Kidney tubule cell (primary cell): ENCODE measurements around the gene ILKAP.

Experiments
- DNase-seq: peaks from one replicate; pipeline ENCODE4 v3.0.0-alpha.2; 2018; ENCODE audit warnings: low spot score

Gene ILKAP

DNA sequence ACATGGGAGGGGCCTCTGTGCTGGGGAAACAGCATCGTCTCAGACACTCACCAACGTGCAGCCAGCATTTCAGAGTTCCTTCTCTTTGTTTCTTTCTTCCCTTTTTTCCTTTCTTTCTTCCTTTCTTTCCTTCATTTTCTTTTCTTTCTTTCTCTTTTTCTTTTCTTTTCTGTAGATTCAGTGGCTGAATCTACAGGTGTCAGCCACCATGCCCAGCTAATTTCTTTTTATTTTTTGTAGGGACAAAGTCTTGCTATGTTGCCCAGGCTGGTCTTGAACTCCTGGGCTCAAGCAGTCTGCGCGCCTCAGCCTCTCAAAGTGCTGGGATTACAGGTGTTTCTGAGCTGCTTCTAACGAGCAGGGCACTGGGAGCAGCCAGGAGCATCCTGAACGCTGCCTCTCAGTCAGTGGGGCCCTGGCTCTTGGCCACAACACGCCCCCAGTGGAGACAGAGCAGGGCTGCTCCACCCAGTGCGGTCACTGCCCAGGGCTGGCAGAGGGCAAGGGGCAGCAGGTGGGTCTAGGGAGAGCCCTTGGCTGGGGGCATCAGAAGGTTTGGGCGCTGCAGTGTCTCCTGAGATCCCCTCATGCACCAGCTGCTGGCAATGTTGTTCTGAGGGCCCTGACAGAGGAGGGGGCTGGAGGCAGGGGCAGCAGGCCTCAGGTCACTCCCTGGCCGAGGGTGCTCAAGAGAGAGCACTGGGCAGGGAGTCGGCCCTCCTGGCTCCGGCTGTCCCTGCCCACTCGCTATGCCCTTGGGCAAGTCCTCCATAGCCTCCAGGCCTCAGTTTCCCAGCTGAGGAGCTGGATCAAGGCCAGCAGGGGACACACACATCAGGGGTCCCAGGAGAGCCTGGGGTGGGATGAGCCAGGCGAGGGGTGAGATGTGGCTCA is 69.7 kb downstream of the ILKAP start:
- DNase-seq: no peak

DNA sequence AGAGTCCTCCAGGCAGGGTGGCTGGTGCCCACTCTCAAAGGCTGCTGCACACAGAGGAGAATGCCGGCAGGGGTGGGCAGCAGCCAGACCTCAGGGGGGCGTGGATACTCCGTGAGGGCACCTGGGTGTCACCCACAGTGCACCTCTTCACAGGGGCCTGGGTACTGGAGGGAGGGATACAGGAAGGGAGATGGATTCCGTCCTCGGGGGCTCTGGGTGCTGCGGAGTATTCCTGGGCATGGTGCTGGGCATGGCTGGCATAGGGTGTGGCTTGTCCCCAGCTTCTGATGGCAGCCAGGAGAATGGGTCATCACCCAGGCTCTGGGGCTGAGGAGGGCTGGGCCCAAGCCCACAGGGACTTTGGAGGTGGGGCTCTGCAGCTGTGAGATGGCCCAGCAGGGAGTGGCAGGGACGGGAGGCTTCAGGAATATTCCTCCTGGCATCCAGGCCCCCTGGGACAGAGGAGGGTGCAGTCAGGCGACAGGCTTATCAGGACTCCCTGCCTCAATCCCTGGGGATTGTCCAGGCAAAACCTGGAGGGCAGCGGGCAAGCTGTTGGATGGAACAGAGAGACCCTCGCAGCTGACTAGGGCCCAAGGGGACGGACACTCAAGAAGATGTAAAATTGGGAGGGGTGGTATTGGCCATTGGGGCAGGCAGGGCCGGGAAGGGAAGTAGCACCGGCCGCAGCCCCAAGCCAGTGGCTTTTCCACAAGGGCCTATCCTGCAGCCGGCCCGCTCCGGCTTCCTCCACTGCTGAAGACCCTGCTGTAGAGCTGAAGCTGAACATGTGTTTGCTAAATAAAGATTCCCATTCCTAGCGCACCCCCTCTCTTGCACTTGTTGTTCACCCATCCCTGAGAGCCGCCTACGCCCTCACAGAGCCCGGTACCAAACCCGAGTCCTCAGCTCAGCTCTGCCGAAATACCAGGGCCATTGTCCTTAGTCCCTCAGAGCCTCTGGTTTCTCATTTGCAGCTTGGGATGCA is 70.7 kb downstream of the ILKAP start:
- DNase-seq: no peak

GRCh38 chr2:238131761-238132462 is 71.6 kb downstream of the ILKAP start:
- no peak for DNase-seq

DNA sequence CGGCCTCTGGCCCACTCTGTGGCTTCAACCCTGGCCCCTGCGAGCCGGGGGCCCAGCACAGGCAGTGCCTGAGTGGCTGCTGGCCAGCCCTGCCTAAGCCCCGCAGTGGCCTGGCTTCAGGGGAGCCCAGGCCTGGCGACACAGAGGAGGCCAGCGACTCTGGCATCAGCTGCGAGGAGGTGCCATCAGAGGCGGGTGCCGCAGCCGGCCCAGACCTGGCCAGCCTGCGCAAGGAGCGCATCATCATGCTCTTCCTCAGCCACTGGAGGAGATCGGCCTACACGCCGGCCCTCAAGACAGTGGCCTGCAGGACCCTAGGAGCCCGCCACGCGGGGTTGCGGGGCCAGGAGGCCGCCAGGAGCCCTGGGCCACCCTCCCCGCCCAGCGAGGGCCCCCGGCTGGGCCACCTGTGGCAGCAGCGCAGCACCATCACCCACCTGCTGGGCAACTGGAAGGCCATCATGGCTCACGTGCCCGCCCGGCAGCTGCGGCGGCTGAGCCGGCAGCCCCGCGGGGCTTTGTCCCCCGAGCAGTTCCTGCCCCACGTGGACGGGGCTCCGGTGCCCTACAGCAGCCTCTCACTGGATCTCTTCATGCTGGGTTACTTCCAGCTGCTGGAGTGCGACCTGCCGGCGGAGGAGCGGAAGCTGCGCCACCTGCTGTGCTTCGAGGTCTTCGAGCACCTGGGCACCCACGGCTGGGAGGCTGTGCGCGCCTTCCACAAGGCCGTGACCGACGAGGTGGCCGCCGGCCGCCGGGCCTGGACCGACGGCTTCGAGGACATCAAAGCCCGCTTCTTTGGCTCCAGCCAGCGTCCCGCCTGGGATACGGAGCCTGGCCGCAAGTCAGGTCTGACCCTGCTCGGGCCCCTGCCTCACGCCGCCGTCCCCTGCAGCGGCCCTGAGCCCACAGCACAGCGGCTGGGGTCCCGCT is 72.5 kb downstream of the ILKAP start:
- no peak for DNase-seq

DNA sequence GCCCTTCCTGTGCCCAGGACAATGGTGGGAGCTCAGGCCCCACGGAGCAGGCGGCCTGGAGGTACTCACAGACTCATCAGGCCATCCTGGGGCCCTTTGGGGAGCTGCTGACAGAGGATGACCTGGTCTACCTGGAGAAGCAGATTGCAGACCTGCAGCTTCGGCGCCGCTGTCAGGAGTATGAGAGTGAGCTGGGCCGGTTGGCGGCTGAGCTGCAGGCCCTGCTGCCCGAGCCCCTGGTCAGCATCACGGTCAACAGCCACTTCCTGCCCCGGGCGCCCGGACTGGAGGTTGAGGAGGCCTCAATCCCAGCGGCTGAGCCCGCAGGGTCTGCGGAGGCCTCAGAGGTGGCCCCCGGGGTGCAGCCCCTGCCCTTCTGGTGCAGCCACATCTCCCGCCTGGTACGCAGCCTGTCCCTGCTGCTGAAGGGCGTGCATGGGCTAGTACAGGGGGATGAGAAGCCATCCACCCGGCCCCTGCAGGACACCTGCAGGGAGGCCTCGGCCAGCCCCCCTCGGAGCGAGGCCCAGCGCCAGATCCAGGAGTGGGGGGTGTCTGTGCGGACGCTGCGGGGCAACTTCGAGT is 73.3 kb downstream of the ILKAP start:
- no peak for DNase-seq

DNA sequence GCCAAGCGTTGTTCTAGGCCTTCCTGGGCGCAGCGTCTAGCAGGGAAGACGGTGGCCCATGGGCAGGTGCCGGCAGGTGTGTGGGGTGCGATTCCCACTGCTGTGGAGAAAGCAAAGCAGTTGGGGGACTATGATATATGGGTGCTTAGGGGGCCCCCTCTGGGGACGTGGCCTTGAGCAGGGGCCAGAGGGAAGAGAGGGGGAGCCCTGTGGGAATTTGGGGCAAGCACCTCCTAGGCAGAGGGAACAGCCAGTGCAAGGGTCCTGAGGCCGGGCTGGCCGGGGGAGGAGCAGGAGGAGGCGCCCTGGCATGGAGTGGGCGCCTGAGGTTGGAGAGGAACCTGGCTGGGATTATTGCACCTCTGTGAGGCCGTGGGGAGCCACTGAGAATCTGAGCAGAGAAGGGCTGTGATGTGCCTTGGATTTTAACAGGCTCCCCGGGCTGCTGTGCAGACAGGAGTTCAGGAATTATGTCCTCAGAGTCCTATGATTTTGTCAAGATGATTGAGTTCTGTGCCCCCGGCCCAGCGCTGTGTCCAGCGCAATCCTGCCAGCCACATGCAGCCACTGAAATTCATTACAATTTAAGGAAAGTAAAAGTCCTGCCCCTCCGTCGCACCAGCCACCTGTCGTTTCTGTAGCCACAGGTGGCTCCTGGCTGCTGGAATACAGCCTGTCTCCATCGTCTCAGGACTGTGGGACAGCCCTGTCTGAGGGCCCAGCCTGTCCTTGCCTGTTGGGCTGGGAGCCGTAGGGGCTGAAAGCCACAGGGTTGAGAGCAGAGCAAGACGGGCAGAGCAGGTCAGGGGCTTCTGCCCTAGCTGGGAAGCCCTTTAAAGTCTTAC is 74.1 kb downstream of the ILKAP start:
- DNase-seq: no peak

- no peak for DNase-seq
These were observed 74.9 kb downstream of the ILKAP start for GRCh38 chr2:238128534-238129001.

DNA sequence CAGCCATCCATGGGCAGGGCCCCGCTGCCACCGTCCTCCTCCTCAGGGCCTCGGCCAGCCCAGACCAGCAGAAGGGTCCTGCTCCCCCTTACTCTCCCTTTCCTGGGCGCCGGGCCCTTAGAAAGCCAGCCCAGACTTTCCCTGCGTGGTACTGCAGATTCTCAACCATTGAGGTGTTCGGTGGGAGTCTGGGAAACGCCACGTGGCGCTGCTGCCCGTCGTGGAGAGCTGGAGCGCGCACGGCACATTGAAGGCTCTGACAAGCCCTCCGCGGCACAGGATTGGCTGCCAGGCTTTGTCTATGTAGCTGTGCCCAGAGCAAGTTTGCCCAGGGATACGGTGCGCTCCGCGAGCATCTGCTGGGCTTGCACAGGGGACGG is 75.4 kb downstream of the ILKAP start:
- no peak for DNase-seq

DNA sequence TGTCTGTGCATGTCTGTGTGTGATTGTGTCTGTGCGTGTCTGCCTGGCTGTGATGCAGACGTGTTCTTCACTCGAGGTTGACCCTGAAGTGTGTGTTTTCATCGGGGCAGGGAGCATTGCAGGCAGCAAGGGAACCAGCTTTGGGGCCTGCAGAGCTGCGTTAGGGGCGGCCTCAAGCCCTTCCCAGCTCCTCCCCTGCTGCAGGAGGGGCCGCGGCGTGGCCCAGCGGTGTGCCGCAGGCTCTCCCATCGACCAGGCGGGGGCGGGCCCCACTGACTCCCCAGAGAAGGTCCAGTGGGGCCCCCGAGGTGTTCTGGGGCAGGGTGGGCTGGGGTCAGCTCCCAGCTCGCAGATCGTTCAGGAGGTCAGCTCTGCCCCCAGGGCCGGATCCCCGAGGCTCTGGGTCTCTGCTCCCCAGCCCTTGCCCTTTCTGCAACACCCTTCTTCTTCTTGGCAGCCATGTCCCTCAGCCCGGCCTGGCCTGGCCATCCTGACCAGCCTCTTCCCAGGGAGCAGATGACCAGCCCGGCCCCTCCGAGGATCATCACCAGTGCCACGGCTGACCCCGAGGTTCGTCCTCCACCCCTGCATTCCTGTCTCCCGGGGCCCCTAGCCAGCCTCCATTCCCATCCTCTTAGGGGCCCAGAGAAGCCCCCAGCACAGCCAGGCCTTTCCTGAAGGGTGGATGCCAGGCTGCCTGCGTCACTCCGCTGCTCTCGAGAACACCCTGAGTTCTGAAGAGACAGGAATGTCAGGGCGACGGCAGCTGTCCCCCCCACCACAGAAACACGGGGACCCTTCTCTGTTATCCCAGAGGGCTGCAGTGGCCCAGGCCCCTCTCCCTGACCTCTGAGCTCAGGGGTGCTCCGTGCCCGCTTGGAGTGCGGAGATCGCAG is 76.1 kb downstream of the ILKAP start:
- DNase-seq: peak; percentile 55

DNA sequence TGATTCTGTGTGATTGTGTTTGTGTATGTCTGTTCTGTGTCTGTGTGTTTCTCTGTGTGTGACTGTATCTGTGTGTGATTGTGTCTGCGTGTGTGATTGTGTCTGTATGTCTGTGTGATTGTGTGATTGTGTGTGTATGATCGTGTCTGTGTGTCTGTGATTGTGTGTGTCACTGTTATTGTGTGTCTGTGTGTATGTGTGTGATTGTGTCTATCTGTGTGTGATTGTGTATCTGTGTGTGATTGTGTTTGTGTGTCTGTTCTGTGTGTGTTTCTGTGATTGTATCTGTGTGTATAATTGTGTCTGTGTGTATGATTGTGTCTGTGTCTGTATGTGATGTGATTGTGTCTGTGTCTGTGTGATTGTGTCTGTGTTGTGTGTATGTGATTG is 76.7 kb downstream of the ILKAP start:
- DNase-seq: no peak

DNA sequence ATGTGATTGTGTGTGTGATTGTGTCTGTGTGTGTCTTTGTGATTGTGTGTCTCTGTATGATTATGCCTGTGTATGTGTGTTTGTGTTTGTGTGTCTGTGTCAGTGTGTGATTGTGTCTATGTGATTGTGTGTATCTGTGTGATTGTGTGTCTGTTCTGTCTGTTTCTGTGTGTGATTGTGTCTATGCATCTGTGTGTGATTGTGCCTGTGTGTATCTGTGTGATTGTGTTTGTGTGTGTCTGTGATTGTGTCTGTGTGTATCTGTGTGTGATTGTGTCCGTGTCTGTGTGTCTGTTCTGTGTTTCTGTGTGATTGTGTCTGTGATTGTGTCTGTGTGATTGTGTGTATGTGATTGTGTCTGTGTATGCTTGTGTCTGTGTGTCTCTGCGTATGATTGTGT is 77.2 kb downstream of the ILKAP start:
- DNase-seq: no peak

- DNase-seq: no peak
These were observed 78.2 kb downstream of the ILKAP start for GRCh38 chr2:238125127-238125885.

DNA sequence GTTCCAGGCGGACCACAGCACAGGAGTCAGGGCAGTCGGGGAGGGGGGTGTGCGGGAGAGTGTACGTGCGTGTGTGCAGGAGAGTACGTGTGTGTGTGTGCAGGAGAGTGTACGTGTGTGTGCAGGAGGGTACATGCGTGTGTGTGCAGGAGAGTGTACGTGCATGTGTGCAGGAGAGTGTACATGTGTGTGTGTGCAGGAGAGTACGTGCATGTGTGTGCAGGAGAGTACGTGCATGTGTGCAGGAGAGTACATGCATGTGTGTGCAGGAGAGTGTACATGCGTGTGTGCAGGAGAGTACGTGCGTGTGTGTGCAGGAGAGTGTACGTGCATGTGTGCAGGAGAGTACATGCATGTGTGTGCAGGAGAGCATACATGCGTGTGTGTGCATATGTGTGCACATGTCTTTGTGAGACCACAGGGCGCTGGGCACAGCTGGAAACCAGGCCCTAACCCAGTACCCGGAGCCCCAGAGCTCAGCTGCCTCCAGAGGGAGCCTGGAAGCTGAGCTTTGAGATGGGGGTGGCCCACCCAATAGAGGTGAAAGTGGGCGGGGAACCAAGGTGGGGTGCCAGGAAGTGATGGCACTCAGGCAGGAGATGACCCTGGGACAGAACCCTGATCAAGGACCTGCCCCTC is 78.9 kb downstream of the ILKAP start:
- no peak for DNase-seq

DNA sequence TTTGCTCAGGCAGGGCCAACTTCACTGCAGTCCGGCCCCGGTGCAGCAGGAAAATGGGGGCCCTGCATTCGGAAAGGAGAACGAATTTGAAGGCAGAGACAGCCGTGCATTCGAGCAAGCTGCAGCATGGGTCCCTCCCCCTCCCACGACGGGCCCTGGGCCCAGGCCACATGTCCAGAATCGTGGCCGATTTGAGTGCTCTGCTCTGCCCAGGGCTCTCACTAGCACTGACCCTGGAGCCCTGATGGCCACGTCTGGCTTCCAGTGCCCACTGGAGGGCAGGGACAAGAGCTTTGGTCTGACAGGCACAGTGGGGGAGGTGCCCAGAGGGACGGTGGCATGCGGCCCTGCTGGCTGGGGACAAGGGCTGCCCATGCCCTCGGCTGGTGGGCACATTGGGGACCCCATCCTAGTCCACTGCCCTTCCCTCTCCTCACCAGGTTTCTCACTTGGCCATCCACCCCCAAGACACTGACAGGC is 79.5 kb downstream of the ILKAP start:
- no peak for DNase-seq

- DNase-seq: no peak
These were observed 80.1 kb downstream of the ILKAP start for GRCh38 chr2:238123218-238123971.
